Loucy (cell line): Measurements from ENCODE around the gene TXNRD1.

Experiments used
- CTCF ChIP-seq: fragments of 200-600 bp; sonication (generic); conservative IDR thresholded peaks from 2 replicates; pipeline ENCODE4 v1.5.1; 2014; ENCODE audit warnings: mild to moderate bottlenecking, antibody characterized with exemption, low read length
- EZH2phosphoT487 ChIP-seq: fragments of 200-600 bp; IDR thresholded peaks from 2 replicates; pipeline ENCODE4 v1.6.1; 2018; ENCODE audit warnings: antibody characterized with exemption, mild to moderate bottlenecking, moderate library complexity, borderline replicate concordance

DNA sequence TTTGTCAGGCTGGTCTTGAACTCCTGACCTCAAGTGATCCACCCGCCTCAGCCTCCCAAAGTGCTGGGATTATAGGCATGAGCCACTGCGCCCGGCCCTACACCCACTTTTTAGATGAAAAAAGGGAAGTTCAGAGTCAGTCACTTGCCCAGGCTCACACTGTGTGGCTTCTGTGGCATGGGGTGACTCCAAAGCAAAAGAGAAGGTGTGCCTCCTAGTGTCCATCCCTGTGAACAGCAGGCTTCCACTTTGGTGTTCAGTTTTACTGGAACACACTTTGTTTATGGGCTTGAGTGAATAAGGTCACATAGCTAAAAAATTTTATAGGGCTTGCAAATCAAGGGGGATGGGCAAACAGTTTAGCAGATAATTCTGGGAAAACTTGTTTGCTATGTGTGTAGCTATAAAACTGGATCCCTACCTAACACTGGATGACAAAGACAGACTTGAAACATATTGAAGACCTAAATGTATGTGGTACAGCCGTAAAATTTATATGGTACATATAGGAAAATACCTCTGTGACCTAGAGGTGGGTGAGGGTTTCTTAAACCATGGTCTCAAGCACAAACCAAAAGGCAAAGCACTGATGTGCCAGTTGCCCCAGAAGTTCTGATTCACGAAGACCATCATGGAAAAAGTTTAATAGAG, 142.9 kb downstream of the TXNRD1 start:
- TF ChIP-seq CTCF (peak; percentile 92), EZH2phosphoT487 (no peak)
